NCI-H510A treated with DMSO at 0.1 percent for 48 hours (cell line): ENCODE data around the gene LGMN.
"Not testable (repeated sequence)": the region's sequence is repeated elsewhere in the genome, so short reads cannot be mapped to it uniquely, and the experiment has no call there.

Experiments used
- DNase-seq: peaks from one replicate; lab custom pipeline; 2025; lab: John Stamatoyannopoulos, UW

The LGMN gene

GRCh38 chr14:92760524-92760805 is 12.0 kb upstream of the LGMN start:
- no peak for DNase-seq

GRCh38 chr14:92759679-92760523 is 11.5 kb upstream of the LGMN start:
- no peak for DNase-seq

DNA sequence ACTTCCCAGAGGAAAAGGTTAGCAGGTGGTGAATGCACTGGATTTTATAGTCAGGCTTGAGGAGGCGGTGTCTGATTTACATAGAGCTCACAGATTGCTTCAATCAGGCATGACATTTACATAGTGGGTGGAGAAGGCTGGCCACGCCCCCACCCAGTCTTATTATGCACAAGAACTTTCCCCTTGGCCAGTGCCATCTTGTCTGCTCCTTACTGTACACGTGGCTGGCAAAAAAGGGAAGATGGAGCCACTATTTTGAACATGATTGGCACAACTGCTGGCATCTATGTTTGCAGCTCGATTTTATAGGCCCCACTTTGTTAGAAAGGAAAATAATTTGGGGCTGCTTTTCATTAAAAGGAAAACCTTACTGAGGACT is 10.9 kb upstream of the LGMN start:
- DNase-seq, result peak; percentile 36

- no peak for DNase-seq
Observed at GRCh38 chr14:92756446-92756845, 8.0 kb upstream of the LGMN start.

DNA sequence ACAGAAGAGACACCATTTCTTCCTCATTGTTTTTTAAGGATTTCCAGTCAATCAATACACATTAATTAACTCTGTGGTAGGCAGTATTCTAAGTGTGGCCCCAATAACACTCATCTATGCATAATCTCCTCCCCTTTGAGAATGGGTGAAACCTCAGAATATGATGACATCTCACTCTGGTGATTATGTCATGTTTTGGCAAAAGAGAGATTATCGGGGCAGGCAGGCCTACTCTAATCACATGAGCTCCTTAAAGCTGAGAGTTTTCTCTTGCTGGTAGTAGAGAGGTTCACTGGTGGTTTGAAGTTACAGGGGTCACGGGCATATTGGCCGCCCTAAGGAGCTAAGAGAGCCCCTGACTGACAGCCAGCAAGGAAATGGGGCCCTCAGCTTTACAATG is 7.1 kb upstream of the LGMN start:
- no peak for DNase-seq

DNA sequence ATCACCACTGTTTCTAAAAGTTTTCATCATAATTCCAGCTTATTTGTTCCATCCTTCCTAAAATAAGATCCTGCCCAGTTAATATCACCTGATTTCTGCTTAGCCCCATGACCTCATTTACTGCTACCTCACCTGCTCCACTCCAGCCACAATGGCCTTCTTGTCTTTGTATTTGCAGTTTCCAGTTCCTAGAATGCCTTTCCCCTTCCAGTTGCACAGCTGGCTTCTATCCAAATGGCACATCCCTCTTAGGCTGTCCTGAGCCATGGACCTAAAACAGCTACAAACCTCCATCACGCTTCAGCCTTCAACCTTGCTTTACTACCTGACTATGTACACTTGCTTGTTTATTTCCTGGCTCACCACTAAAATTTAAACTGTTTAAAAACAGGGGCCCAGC is 6.5 kb upstream of the LGMN start:
- peak; percentile 75 for DNase-seq

- DNase-seq, result no peak
Observed at GRCh38 chr14:92753250-92753649, 4.8 kb upstream of the LGMN start.

DNA sequence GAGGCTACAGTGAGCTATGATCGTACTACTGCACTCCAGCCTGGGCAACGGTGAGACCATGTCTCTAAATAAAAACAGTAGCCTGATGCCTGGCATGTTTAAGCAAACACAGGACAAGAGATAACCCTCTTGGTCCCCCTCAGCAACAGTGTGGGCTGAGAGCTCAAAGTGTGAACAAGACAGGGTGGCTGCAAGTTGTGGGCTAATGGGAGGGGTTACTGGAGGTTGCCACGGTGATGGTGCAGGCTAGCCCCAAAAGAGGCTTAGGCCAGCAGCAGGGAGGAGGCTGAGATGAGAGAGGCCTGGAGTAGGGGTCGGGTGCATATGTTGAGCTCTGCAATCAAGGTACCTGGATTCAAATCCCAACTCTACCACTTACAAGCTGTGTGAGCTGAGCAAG is 3.4 kb upstream of the LGMN start:
- DNase-seq, result no peak

DNA sequence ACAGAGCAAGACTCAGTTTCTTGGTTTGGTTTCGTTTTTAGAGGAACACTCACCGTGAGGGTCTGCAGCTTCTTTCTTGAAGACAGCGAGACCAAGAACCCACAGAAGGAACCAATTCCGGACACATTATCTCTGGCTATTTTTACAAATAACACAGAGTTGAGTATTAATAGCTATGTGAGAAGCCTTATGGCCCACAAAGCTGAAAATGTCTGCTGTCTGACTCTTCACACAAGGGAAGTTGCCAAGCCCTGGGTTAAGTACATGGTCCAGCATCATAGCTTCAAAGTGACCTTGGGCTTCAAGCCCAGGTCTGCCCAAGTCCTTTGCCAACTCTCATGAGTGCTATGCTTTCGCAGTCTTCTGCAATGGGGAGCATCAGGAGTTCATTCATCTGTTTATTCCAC is 2.6 kb upstream of the LGMN start:
- no peak for DNase-seq

DNA sequence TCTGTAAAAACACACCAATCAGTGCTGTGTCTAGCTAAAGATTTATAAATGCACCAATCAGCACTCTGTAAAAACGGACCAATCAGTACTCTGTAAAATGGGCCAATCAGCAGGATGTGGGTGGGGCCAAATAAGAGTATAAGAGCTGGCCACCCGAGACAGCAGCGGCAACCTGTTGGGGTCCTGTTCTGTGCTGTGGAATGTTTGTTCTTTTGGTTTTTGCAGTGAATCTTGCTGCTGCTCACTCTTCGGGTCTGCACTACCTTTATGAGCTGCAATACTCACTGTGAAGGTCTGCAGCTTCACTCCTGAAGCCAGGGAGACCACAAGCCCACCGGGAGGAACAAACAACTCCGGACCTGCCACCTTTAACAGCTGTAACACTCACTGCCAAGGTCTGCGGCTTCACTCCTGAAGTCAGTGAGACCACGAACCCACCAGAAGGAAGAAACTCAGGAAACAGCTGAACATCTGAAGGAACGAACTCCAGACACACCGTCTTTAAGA is 1.8 kb upstream of the LGMN start:
- not testable (repeated sequence) for DNase-seq

- peak; percentile 7 for DNase-seq
Observed at GRCh38 chr14:92747701-92748258, 647 bp downstream of the LGMN start.

DNA sequence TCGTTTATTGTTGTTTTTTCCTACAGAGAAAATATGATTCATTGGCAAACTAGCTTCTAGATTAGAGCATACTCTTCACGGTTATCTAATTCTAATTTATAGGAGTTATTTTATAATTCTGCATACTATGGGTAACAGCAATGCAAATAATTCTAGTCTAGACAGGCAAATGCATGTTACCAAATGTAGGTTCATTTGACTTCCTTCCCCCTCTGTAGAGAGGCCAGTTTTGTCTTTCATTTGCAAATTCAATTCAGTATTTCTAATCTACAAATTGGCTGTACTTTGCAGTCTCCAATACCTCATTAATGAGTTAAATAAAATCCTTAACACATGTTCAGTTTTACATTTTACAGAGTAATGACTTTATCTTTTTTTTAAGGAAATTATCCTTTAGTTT is 4.2 kb downstream of the LGMN start:
- DNase-seq, result no peak

- no peak for DNase-seq
Observed at GRCh38 chr14:92740440-92740839, 8.0 kb downstream of the LGMN start.

GRCh38 chr14:92737619-92738188 is 10.7 kb downstream of the LGMN start:
- no peak for DNase-seq

GRCh38 chr14:92737206-92737605 is 11.2 kb downstream of the LGMN start:
- DNase-seq, result no peak

DNA sequence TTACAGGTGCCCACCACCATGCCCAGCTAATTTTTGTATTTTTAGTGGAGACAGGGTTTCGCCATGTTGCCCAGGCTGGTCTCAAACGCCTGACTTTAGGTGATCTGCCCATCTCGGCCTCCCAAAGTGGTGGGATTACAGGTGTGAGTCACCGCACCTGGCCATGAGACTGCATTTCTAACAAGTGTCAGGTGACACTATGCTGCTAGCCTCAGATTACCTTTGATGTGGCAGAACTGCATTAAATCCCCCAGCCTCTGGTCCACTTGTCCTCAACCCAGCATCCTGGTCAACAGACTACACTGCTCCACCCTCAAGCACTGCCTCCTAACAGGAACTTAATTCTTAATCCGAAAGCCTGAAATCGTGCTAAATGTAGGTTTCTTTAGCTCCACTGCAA is 13.1 kb downstream of the LGMN start:
- peak; percentile 3 for DNase-seq

DNA sequence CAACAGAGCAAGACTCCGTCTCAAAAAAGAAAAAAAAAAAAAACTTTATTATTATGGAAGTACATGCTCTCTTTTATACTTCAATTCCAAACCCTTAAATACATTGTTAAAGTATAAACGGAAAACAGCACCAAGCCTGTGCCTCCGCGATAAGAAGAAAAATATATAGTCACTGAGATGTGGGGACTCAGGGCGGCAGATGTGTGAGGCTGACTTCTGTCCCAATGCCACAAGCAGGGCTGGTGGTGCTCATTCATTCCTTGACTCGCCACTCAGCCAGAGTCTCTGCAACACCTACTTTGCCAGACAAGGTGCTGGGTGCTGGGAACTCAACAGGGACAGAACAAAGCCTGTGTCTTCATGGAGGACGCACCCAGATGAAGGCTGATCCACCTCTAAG is 13.8 kb downstream of the LGMN start:
- DNase-seq, result no peak

DNA sequence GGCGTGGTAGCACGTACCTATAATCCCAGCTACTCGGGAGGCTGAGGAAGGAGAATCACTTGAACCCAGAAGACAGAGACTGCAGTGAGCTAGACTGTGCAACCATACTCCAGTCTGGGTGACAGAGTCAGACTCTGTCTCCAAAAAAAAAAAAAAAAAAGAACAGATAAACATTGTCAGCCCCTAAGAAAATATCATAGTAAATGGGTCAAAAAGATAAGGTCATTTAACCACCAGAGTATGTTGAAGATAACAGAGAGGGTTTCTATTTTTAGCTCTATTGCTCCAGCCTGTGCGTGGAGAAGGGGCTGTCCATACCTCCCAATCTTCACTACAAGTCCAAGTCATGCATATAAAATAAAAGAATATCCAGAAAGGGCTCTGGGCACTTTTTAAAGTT is 15.4 kb downstream of the LGMN start:
- DNase-seq, result no peak

DNA sequence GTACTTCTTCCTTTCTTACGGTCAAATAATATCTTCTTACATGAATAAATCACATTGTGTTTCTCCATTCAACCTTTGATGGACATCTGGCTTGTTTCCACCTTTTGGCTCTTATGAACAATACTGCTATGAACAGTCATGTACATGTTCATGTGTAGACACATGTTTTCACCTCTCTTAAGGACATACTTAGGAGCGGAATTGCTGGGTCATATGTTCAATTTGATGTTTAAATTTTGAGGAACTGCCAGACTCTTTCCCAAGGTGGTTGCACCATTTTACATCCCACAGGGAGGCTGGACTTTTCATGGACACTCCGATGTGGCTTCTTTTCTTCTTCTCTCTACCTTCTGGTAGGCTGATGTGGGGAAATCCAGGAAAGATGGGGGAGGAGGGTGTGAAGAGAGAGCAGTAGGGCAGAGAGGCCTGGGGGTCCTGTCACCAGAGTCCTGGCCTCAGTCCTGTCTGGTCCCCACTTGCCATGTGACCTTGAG is 16.8 kb downstream of the LGMN start:
- no peak for DNase-seq

GRCh38 chr14:92729634-92730358 is 18.6 kb downstream of the LGMN start:
- DNase-seq, result no peak

DNA sequence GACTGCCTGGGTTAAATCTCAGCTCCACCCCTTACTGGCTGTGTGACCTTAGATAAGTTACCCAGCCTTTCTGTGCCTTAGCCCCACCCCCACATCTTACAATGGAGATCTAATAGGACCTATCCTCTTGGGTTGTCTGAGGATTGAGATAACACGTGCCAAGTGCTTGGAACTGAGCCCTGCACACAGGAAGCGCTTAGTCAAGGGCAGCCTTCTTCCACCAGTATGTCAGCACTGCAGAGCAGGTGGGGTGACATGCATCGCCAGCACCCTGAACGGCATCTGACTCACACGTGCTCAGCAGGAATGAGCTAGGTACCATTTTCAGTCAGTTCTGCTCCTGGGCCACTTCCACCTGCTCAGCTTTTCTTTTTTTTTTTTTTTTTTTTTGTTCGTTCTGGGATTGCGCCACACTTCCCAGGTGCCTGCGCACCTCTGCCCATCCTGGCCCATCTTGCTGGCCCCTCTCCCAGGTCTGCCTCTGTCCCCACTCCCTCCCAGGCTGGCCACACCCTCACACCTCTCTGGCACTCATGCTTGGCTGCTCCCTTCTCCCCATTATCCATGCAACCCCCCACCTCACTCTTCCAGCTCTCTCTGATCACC is 19.6 kb downstream of the LGMN start:
- peak; percentile 37 for DNase-seq

GRCh38 chr14:92726933-92727262 is 21.5 kb downstream of the LGMN start:
- no peak for DNase-seq
